HL-60 (cell line): Measurements from ENCODE around the gene ITSN1.

Experiments
- DNase-seq, 2 experiments: peaks; one replicate each; pipeline ENCODE4 v3.0.0-alpha.2; 2010 to 2020; ENCODE audit warnings: low read depth in 1 of 2, low spot score in 1 of 2
- H3K27ac ChIP-seq: fragments of 250-450 bp; sonication (Bioruptor Pico); replicated peaks from 2 replicates; pipeline ENCODE4 v1.5.1; 2020; ENCODE audit warnings: mild to moderate bottlenecking, moderate library complexity
- H3K27me3 ChIP-seq: fragments of 250-450 bp; sonication (Bioruptor Pico); 2 replicates; pipeline ENCODE4 v1.5.1; 2021; ENCODE audit warnings: mild to moderate bottlenecking, moderate library complexity; ENCODE audit not compliant: insufficient read depth, poor library complexity, severe bottlenecking
- H3K4me3 ChIP-seq: replicated peaks from 2 replicates; pipeline ENCODE4 v1.5.1; 2011; ENCODE audit warnings: mild to moderate bottlenecking, control low read depth, low read length; ENCODE audit not compliant: insufficient read depth
- GABPA ChIP-seq: IDR thresholded peaks from 2 replicates; pipeline ENCODE4 v1.6.1; 2012; ENCODE audit warnings: low read depth
- POLR2AphosphoS5 ChIP-seq: IDR thresholded peaks from 2 replicates; pipeline ENCODE4 v1.6.1; 2012; ENCODE audit warnings: low read depth
- REST ChIP-seq: IDR thresholded peaks from 2 replicates; pipeline ENCODE4 v1.6.1; 2012; ENCODE audit warnings: low read depth; ENCODE audit not compliant: insufficient replicate concordance
- SPI1 ChIP-seq: IDR thresholded peaks from 2 replicates; pipeline ENCODE4 v1.6.1; 2012; ENCODE audit warnings: low read depth, mild to moderate bottlenecking, borderline replicate concordance
- TF ChIP-seq, protein P1 (sequence below): IDR thresholded peaks from one replicate; pipeline ENCODE4 v1.5.1; 2011; ENCODE audit warnings: low read length, control low read depth, inconsistent platforms; ENCODE audit not compliant: insufficient read depth

The ITSN1 gene

GRCh38 chr21:33886321-33886720, 244.0 kb downstream of the ITSN1 start:
- no peaks in the 10 kb centered on the region for H3K27me3 ChIP-seq
- DNase-seq: no peak
- no peak overlapping the region for H3K27ac ChIP-seq
- TF ChIP-seq POLR2AphosphoS5 (no peak), REST (no peak), GABPA (no peak), SPI1 (no peak)
- TF ChIP-seq, protein P1, sequence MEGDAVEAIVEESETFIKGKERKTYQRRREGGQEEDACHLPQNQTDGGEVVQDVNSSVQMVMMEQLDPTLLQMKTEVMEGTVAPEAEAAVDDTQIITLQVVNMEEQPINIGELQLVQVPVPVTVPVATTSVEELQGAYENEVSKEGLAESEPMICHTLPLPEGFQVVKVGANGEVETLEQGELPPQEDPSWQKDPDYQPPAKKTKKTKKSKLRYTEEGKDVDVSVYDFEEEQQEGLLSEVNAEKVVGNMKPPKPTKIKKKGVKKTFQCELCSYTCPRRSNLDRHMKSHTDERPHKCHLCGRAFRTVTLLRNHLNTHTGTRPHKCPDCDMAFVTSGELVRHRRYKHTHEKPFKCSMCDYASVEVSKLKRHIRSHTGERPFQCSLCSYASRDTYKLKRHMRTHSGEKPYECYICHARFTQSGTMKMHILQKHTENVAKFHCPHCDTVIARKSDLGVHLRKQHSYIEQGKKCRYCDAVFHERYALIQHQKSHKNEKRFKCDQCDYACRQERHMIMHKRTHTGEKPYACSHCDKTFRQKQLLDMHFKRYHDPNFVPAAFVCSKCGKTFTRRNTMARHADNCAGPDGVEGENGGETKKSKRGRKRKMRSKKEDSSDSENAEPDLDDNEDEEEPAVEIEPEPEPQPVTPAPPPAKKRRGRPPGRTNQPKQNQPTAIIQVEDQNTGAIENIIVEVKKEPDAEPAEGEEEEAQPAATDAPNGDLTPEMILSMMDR: no peak
- H3K4me3 ChIP-seq: no peak overlapping the region

- H3K27me3 ChIP-seq: no peaks in the 10 kb centered on the region
- H3K4me3 ChIP-seq: no peak overlapping the region
- no peak for DNase-seq
- no peak for TF ChIP-seq REST
- H3K27ac ChIP-seq: no peak overlapping the region
These were observed 247.9 kb downstream of the ITSN1 start for GRCh38 chr21:33890187-33890586.

GRCh38 chr21:33892853-33893252, 250.6 kb downstream of the ITSN1 start:
- no peaks in the 10 kb centered on the region for H3K27me3 ChIP-seq
- no peak for TF ChIP-seq POLR2AphosphoS5
- TF ChIP-seq, protein P1: no peak
- TF ChIP-seq SPI1: no peak
- TF ChIP-seq REST: no peak
- TF ChIP-seq GABPA: no peak
- DNase-seq: no peak
- H3K4me3 ChIP-seq: no peak overlapping the region
- no peak overlapping the region for H3K27ac ChIP-seq

DNA sequence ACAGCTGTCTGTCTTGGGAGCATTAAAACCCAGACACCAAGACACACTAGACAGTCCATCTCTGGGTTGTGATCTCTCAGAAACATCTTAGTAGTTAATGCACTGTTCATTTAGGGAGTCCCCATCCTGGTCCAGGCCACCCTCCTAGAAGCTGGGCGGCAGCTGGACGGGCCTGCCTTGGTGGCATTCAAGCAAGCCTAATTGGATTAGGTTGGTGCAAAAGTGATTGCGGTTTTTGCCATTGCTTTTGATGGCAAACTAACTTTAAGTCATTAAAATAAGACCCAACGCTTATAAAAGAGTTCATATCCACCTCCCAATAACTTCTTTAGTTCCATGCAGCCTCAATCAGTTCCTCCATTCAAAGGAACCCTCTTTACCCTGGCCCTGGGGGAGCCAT, 251.6 kb downstream of the ITSN1 start:
- Histone ChIP-seq H3K4me3 (no peak overlapping the region), H3K27ac (no peak overlapping the region), H3K27me3 (no peaks in the 10 kb centered on the region)
- no peak for DNase-seq
- TF ChIP-seq GABPA: no peak
- no peak for TF ChIP-seq SPI1
- TF ChIP-seq REST: no peak
- TF ChIP-seq, protein P1: no peak
- TF ChIP-seq POLR2AphosphoS5: no peak
